Measurements from ENCODE around the gene NEDD4L. TPM values are rescaled to one million over a fixed set of nuclear protein-coding genes. Genes with fewer than 3 reads are reported as not detected.
"Not testable (repeated sequence)": the region's sequence is repeated elsewhere in the genome, so short reads cannot be mapped to it uniquely, and the experiment has no call there.

Gene NEDD4L
- polyA plus RNA-seq, 1 experiment: 14.1 TPM

DNA sequence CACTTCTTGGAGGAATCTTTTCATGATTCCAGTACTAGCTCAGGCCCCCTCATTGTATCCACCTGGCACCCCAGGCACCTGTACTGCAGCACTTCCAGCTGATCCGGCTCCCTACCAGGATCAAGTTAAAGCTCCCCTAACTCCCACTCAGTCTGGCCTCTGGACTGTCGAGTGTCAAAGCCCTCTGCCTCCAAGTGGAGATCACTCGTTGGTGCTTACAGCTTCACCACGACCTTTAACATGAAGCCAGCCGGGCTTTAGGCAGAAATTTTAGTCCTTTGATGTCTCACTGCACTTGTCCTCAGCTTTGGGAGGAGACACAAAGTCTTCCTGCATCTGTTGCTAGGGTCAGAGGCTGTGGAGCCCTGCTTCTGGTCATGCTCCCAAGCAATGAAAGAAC lies 387.2 kb downstream of the NEDD4L start:
- H3K36me3 ChIP-seq (ENCODE audit: control insufficient read depth, insufficient read depth, low read length): no peaks in the 10 kb centered on the region
- TF ChIP-seq, protein P1, sequence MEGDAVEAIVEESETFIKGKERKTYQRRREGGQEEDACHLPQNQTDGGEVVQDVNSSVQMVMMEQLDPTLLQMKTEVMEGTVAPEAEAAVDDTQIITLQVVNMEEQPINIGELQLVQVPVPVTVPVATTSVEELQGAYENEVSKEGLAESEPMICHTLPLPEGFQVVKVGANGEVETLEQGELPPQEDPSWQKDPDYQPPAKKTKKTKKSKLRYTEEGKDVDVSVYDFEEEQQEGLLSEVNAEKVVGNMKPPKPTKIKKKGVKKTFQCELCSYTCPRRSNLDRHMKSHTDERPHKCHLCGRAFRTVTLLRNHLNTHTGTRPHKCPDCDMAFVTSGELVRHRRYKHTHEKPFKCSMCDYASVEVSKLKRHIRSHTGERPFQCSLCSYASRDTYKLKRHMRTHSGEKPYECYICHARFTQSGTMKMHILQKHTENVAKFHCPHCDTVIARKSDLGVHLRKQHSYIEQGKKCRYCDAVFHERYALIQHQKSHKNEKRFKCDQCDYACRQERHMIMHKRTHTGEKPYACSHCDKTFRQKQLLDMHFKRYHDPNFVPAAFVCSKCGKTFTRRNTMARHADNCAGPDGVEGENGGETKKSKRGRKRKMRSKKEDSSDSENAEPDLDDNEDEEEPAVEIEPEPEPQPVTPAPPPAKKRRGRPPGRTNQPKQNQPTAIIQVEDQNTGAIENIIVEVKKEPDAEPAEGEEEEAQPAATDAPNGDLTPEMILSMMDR (IDR thresholded peaks at IDR 0.05; ENCODE audit: insufficient read depth, low read depth, low read length): no peak
- ChIA-PET POLR2A (no interaction called here), CTCF (interaction anchor here (0.6 to 1.7 kb wide), 2 partner anchors 16 to 83 kb away, joined by 3 to 4 read pairs; no protein-coding TSS in a partner anchor)
- H3K27me3 ChIP-seq (ENCODE audit: control insufficient read depth, insufficient read depth, low read length): no peaks in the 10 kb centered on the region; the same call in 1 of the 2 replicates
- no peak overlapping the region for H3K4me3 ChIP-seq (ENCODE audit: low read depth, low read length)
- DNase-seq (ENCODE audit: low read depth): no peak

DNA sequence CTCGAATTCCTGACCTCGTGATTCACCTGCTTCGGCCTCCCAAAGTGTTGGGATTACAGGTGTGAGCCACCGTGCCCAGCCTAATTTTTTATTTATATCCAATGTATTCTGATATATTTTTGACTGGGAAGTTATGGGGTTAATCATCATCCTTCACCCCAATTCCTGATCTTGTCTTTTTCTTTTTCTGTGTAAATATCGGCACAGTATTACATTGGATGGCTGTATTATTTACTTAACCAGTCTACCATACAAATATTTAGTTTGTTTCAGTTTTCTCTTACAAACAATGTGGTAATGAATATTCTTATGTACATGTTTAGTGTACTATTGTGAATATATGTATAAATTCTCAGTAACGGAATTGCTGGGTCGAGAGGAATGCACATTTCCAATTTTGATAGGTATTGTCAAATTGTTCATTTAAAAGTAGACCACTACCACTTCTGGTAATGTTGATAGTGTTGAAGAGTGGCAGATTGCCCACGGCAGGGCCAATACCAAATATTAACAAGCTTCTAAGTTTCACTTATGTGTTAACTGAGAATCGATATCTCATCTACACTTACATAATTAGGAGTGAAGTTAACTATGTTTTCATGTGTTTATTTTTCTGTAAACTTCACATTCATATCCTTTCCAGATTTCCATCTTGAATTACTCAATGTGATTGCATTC lies 388.2 kb downstream of the NEDD4L start:
- H3K4me3 ChIP-seq (ENCODE audit: low read depth, low read length): no peak overlapping the region
- TF ChIP-seq, protein P1 (IDR thresholded peaks at IDR 0.05; ENCODE audit: insufficient read depth, low read depth, low read length): no peak
- DNase-seq (ENCODE audit: low read depth): no peak
- no peaks in the 10 kb centered on the region for H3K36me3 ChIP-seq (ENCODE audit: control insufficient read depth, insufficient read depth, low read length)
- no peaks in the 10 kb centered on the region for H3K27me3 ChIP-seq (ENCODE audit: control insufficient read depth, insufficient read depth, low read length)
- POLR2A ChIA-PET: no interaction called here
- CTCF ChIA-PET: interaction anchor here (1.7 kb wide), 1 partner anchor 82 kb away, joined by 4 read pairs; no protein-coding TSS in a partner anchor

DNA sequence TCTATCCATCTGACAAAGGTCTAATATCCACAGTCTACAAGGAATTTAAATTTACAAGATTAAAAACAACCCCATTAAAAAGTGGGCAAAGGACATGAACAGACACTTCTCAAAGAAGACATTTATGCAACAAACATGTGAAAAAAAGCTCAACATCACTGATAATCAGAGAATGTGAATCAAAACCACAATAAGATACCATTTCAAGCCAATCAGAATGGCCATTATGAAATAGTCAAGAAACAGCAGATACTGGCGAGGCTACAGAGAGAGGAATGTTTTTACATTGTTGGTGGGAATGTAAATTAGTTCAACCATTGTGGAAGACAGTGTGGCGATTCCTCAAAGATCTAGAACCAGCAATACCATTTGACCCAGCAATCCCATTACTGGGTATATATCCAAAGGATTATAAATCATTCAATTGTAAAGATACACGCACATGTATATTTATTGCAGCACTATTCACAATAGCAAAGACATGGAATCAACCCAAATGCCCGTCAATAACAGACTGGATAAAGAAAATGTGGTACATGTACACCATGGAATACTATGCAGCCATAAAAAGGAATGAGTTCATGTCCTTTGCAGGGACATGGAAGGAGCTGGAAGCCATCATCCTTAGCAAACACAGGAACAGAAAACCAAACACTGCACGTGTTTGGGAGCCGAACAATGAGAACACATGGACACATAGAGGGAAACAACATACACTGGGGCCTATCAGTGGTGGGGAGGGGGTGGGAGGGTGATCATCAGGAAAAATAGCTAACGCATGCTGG lies 391.4 kb downstream of the NEDD4L start:
- H3K4me3 ChIP-seq (ENCODE audit: low read depth, low read length); H3K27me3 ChIP-seq (ENCODE audit: control insufficient read depth, insufficient read depth, low read length); DNase-seq (ENCODE audit: low read depth); H3K36me3 ChIP-seq (ENCODE audit: control insufficient read depth, insufficient read depth, low read length); CTCF ChIA-PET; POLR2A ChIA-PET: not testable (repeated sequence)

DNA sequence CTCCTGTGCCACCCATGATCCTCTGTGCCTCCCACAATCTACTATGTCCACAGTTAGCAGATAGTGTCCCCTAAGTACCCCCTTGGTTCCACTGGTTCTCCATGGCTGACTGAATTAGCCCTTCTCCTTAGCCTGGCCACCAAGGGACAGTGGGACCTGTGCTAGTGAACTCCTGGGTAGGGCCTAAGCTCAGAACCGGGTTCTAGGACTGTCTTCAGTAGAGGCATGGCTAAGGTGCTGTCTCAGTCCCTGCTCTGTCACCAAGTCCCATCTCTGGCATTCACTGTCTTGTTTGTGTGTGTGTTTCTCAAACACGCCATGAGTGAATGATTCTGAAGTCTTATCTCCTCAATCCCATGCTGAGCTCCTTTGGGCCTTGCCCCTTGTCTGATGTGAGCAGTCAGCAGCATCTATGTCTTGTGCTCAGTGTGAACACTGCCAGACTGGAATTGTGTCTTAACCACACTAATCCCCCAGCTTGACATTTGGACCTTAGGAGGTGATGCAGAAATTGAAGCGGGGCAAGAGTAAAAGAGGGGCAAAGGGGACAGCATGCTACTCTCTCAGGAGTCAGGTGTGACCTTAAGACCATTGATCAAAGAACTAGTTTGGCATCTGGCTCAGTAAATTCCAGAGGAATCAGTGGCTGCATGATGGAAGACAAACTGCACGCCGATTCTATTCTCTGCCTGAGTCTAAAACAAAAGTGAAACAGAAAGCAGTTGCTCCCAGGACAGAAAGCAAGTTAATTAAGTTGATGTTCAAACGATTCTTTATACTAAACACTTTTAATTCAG lies 394.3 kb downstream of the NEDD4L start:
- H3K4me3 ChIP-seq (ENCODE audit: low read depth, low read length): 0 out of 2 replicates have a peak overlapping the region, but pooled peaks have one; percentile 14
- peaks cover 4% of the 10 kb centered on the region for H3K27me3 ChIP-seq (ENCODE audit: control insufficient read depth, insufficient read depth, low read length)
- no peaks in the 10 kb centered on the region for H3K36me3 ChIP-seq (ENCODE audit: control insufficient read depth, insufficient read depth, low read length)
- POLR2A ChIA-PET: no interaction called here
- TF ChIP-seq, protein P1 (IDR thresholded peaks at IDR 0.05; ENCODE audit: insufficient read depth, low read depth, low read length): no peak
- no peak for DNase-seq (ENCODE audit: low read depth)
- CTCF ChIA-PET: interaction anchor here (1.0 kb wide), 1 partner anchor 35 kb away, joined by 3 read pairs; no protein-coding TSS in a partner anchor

DNA sequence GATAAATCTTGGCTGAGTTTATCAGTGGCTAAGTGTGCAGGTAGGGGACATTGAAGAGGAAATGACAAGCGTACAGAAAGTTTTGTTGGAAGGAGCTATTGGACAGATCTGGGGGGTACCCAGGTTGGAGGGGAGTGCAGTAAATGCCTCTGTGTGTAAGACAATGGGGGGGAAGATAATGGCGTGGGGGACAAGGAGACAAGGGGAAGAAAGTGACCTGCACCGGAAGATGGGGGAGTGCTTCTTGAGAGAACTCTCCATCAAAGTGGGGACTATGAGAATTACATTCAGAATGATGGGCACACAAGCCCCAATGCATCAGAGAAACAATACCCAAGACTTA lies 394.9 kb downstream of the NEDD4L start:
- CTCF ChIA-PET: no interaction called here
- Histone ChIP-seq H3K4me3 (ENCODE audit: low read depth, low read length) (0 out of 2 replicates have a peak overlapping the region, but pooled peaks have one; percentile 14), H3K36me3 (ENCODE audit: control insufficient read depth, insufficient read depth, low read length) (no peaks in the 10 kb centered on the region), H3K27me3 (ENCODE audit: control insufficient read depth, insufficient read depth, low read length) (peaks cover 4% of the 10 kb centered on the region)
- DNase-seq (ENCODE audit: low read depth): no peak
- POLR2A ChIA-PET: no interaction called here
- TF ChIP-seq, protein P1 (IDR thresholded peaks at IDR 0.05; ENCODE audit: insufficient read depth, low read depth, low read length): no peak

Data from BJ (cell line).